HepG2 (cell line): ENCODE measurements around the gene CMTM2. TPM values are rescaled to one million over a fixed set of nuclear protein-coding genes. Genes with fewer than 3 reads are reported as not detected.

Source experiments
- AHR ChIP-seq: IDR thresholded peaks from 2 replicates; pipeline ENCODE4 v1.6.1; 2018; ENCODE audit warnings: missing genetic modification reagents, missing compliant biosample characterization
- AKNA ChIP-seq: sonication (generic); formaldehyde crosslinking; IDR thresholded peaks from 2 replicates; pipeline ENCODE4 v1.4.0; 2020; ENCODE audit warnings: missing genetic modification reagents, borderline replicate concordance
- BRCA1 ChIP-seq: sonication (generic); formaldehyde crosslinking; IDR thresholded peaks from 2 replicates; pipeline ENCODE4 v1.4.0; 2020; ENCODE audit warnings: missing genetic modification reagents
- GRHL1 ChIP-seq: sonication (generic); formaldehyde crosslinking; conservative IDR thresholded peaks from 2 replicates; pipeline ENCODE4 v1.8.0; 2022; ENCODE audit warnings: missing genetic modification reagents
- MLX ChIP-seq: IDR thresholded peaks from 2 replicates; pipeline ENCODE4 v1.6.1; 2016
- SP5 ChIP-seq: IDR thresholded peaks from 2 replicates; pipeline ENCODE4 v1.6.1; 2016; ENCODE audit warnings: low read depth, borderline replicate concordance
- TAF1 ChIP-seq: sonication (generic); formaldehyde crosslinking; IDR thresholded peaks from 2 replicates; pipeline ENCODE4 v1.4.0; 2020; ENCODE audit warnings: missing genetic modification reagents
- ZBTB14 ChIP-seq: sonication (generic); formaldehyde crosslinking; IDR thresholded peaks from 2 replicates; pipeline ENCODE4 v1.4.0; 2020; ENCODE audit warnings: missing genetic modification reagents
- ZBTB33 ChIP-seq: sonication (generic); formaldehyde crosslinking; IDR thresholded peaks from 2 replicates; pipeline ENCODE4 v1.4.0; 2020; ENCODE audit warnings: missing genetic modification reagents
- ZNF33A ChIP-seq: sonication (generic); formaldehyde crosslinking; IDR thresholded peaks from 2 replicates; pipeline ENCODE4 v1.5.1; 2020; ENCODE audit warnings: missing genetic modification reagents, mild to moderate bottlenecking, moderate library complexity, borderline replicate concordance
- ZNF496 ChIP-seq: sonication (generic); formaldehyde crosslinking; IDR thresholded peaks from 2 replicates; pipeline ENCODE4 v1.8.1; 2023; ENCODE audit warnings: mild to moderate bottlenecking, moderate library complexity, missing genetic modification reagents; ENCODE audit not compliant: insufficient replicate concordance
- ZNF737 ChIP-seq: sonication (generic); formaldehyde crosslinking; IDR thresholded peaks from 2 replicates; pipeline ENCODE4 v1.5.0; 2020; ENCODE audit warnings: missing genetic modification reagents, mild to moderate bottlenecking, borderline replicate concordance
- polyA plus RNA-seq, 8 experiments: library from polyadenylated mRNA; depleted of rRNA in 3 of 8; stranded (reverse) in 7 of 8; unstranded in 1 of 8; fragments of >200 nt; fragmentation: Illumina TruSeq in 4 of 8; extraction: Trizol in 4 of 8; gene quantifications; 2 replicates each; pipeline versions ENCODE4 v1.2.1 to v1.2.3, GENCODE V29; 2011 to 2016; ENCODE audit warnings: low read depth in 4 of 8, missing spikeins in 1 of 8, mixed read lengths in 1 of 8; ENCODE audit not compliant: insufficient read depth in 1 of 8
- total RNA-seq, 5 experiments: library from RNA; depleted of rRNA; stranded (reverse); fragments of >200 nt; fragmentation: Illumina TruSeq; extraction: Trizol; gene quantifications; 2 replicates each; pipeline ENCODE4 v1.2.3, GENCODE V29; 2016; ENCODE audit warnings: low read depth in 1 of 5
- TF ChIP-seq, protein P1 (sequence below): sonication (generic); formaldehyde crosslinking; IDR thresholded peaks from 2 replicates; pipeline ENCODE4 v1.5.0; 2020; ENCODE audit warnings: missing genetic modification reagents

The CMTM2 gene
- total and polyA plus RNA-seq, 2 of the 13 experiments (the other 11 are each of a cell fraction or from before 2014, with no cell fraction given) = not detected

DNA sequence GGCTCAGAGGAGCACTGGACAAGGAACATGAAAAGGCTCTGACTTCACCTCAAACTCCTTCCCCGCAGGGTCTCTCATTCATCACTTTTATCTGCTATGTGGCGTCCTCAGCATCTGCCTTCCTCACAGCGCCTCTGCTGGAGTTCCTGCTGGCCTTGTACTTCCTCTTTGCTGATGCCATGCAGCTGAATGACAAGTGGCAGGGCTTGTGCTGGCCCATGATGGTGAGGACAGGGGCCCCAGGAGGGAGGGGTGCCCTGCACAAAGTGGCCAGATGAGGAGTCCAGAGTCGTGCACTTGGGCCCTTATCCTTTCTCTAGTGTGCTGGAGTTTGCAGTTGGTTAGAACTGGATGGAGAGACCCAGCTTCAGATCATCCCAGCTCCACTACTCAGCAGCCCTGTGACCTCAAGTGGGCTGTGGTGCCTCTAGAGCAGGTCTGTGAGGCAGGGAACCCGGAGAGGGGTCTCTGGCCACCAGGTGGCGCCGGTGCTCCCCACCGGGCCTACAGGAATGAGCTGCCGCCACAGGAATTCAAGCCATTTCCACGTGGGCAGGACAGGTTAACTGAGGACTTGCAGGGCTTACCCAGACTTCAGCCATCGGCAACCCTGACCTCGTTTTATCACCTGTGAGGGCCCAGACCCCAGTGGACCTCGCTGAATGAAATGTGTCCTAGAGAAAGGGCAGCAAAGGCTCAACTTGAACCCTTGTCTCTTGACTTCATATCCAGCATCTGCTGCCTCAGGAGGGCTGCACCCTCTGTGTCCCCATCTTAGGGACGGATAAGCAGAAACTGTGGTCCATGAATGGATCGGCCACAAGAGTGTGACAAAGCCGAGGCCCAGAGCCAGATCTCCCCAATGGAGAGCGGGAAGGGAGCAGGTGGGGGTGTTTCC, 29.2 kb downstream of the CMTM2 start (continued):
- peak; percentile 23; the same call in 1 of the 2 replicates for TF ChIP-seq ZNF737
- TF ChIP-seq BRCA1 = peak; percentile 90
- peak; percentile 52; the same call in 1 of the 2 replicates for TF ChIP-seq ZBTB33 (CRISPR knock-in tag)
- TF ChIP-seq MLX (CRISPR knock-in tag) = peak; percentile 80; the same call in 1 of the 2 replicates
- TF ChIP-seq ZNF33A = no peak
- TF ChIP-seq, protein P1, sequence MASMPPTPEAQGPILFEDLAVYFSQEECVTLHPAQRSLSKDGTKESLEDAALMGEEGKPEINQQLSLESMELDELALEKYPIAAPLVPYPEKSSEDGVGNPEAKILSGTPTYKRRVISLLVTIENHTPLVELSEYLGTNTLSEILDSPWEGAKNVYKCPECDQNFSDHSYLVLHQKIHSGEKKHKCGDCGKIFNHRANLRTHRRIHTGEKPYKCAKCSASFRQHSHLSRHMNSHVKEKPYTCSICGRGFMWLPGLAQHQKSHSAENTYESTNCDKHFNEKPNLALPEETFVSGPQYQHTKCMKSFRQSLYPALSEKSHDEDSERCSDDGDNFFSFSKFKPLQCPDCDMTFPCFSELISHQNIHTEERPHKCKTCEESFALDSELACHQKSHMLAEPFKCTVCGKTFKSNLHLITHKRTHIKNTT (CRISPR knock-in tag) = no peak
- no peak for TF ChIP-seq ZBTB14
- peak; percentile 91 for TF ChIP-seq AHR (CRISPR knock-in tag)
- no peak for TF ChIP-seq GRHL1 (CRISPR knock-in tag)
- no peak for TF ChIP-seq SP5 (CRISPR knock-in tag)
- TF ChIP-seq AKNA = no peak; the same call in 1 of the 2 replicates
- TF ChIP-seq TAF1 (CRISPR knock-in tag) = no peak
- no peak for TF ChIP-seq ZNF496 (CRISPR knock-in tag)
